NCI-H345 (cell line): ENCODE measurements around the gene CALR.
"Not testable (repeated sequence)": the region's sequence is repeated elsewhere in the genome, so short reads cannot be mapped to it uniquely, and the experiment has no call there.

Experiments used
- DNase-seq: peaks from one replicate; lab custom pipeline; 2025; lab: John Stamatoyannopoulos, UW

CALR gene

DNA sequence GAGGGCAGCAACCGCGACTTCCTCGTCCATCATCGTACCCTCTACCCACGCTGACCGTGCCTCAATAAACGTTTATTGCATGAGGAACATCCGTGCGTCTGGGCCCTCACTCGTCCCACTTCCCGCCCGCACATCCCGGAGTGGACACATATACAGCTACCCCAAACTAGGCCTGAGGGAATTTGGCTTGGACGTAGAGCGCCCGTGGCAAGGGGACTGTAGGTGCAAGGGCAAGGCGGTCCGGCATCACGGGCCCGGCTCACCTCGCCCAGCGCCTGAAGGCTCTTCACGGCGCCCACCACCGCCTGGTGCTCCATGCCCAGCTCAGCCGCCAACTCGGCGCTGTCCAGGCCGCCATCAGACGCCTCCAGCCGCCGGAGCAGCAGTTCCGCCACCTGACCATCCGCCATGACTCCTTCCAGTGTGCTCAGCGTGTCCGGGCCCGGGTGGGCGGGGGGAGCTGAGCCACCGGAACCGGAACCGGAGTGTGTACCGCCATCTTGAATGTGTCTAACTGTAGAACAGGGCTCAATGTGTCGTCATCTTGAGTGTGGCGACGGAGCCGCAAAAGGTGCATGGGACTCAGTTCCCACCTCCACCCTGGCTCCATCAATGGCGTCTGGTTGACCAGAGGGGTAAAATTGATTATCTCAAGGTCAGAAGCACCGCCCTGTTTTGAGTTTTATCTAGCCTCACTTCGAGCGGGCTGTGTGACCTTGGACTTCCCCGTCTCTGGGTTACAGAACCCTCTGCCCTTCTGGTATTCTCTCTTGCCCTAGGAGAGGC, 4.9 kb upstream of the CALR start, which contains the start of gene FARSA:
Gene FARSA (minus strand): TSS at position 425 of the 786 bp plus-strand sequence. CDS start 15 bp downstream, at position 410.
- peak; percentile 59 for DNase-seq

DNA sequence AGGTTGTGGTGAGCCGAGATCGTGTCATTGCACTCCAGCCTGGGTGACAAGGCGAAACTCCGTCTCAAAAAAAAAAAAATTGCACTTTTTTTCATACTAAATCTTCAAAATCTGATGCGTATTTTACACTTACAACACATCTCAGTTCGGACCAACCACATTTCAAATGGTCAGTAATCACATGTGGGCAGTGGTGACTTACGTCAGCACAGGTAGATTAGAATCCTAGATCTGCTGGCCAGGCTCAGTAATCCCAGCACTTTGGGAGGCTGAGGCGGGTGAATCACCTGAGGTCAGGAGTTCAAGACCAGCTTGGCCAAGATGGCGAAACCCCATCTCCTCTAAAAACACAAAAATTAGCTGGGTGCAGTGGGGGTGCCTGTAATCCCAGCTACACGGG, 3.3 kb upstream of the CALR start:
- no peak for DNase-seq

DNA sequence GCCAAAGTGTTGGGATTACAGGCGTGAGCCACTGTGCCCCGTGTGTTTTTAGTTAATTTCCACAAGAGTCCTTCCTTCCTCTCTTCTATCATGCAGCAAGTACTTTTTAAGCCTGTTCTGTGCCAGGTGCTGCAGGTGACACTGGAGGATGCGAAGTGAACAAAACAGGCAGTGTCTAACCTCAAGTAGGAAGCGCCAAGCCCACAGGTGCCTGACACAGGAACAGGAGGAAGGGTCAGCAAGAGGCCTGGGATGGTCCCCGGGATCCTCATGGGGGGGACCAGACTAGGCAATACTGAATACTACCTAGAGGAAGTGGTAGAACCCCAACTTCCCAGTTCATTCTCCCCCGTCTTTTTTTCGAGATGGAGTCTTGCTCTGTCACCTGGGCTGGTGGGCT, 1.8 kb upstream of the CALR start:
- no peak for DNase-seq

DNA sequence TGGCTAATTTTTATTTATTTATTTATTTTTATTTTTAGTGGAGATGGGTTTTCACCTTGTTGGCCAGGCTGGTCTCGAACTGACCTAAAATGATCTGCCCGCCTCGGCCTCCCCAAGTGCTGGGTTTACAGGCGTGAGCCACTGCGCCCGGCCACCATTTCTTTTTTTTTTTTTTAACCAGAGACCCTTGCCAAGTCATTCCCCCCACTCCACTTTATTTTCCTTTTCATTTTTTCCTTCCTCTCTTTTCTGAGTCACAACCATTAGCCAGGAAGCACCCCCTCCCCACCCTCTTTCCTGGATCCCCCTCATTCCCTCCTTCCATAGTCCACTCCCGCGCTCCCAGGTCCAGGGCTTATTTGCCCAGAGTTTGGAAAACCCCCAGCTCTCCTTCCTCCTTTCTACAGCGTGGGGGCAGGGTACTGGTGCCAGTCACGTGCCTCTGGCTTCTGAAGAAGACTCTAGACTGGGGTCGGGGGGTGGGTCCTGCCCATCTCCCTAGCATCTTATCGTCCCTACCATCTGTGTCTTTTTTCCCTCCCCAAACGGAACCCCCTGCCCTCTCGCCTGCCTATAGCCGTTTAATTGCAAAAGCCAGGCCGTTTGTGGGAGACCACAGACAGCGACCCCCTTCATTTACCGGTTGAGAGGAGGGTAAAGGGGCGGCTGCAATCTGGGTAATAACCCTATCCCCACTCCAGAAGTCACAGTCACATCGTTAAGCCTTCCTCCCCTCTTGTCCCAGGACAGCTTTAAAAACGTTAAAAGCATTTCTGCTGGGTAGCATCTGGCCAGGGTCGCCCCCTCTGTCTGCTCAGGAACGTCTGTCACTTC, 1.1 kb upstream of the CALR start:
- no peak for DNase-seq

DNA sequence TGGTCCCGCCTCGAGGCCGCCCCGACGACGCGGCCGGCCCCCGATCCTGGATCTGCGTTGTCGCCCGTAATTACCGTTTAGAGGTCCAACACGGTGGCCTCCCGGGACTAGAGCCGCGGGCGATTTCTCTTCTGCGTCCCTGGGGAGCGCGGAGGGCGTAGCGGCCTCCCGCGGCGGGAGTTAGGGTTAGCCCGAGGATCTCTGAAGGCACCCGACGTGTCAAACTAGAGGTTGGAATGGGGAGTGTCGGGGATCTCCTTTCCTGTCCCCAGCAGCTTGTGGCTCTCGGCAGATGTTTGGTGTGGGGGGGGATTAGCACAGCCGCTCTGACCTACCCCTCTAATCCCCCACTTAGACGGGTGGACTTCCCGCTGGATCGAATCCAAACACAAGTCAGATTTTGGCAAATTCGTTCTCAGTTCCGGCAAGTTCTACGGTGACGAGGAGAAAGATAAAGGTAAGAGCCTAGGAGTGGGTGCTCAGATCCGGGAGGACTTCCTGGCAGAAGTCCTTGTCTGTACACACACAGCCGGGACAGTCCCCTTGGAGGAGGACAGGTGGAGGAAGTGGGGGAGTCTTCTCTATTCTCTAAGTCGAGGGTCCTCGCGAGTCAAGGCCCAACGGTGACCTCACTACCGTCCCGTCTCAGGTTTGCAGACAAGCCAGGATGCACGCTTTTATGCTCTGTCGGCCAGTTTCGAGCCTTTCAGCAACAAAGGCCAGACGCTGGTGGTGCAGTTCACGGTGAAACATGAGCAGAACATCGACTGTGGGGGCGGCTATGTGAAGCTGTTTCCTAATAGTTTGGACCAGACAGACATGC, 581 bp downstream of the CALR start:
- DNase-seq, result no peak

DNA sequence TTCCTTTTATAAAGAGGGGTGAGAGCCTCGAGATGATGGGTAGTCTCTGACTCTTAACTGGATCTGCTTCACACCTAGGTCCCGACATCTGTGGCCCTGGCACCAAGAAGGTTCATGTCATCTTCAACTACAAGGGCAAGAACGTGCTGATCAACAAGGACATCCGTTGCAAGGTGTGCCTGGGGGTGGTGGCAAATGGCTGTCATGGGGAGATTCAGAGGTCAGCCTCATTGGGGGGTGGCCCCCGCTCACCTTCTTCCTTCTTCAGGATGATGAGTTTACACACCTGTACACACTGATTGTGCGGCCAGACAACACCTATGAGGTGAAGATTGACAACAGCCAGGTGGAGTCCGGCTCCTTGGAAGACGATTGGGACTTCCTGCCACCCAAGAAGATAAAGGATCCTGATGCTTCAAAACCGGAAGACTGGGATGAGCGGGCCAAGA, 1.6 kb downstream of the CALR start:
- DNase-seq, result no peak

DNA sequence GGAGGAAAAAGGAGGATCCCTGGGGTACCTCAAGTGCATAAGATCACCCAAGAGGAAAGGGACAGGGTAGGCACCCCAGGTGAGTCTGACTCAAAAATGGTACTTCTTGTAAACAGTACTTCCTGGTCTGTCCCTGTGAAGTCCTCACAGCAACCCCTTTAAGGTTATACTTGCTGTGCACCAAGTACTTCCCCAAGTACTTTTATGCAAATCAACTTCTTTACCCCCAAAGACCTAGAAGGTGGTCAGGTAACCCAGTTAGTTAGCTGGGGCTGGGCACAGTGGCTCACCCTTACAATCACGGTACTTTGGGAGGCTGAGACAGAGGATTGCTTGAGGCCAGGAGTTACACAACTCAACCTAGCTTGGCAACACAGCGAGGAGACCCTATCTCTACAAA, 2.5 kb downstream of the CALR start:
- no peak for DNase-seq

DNA sequence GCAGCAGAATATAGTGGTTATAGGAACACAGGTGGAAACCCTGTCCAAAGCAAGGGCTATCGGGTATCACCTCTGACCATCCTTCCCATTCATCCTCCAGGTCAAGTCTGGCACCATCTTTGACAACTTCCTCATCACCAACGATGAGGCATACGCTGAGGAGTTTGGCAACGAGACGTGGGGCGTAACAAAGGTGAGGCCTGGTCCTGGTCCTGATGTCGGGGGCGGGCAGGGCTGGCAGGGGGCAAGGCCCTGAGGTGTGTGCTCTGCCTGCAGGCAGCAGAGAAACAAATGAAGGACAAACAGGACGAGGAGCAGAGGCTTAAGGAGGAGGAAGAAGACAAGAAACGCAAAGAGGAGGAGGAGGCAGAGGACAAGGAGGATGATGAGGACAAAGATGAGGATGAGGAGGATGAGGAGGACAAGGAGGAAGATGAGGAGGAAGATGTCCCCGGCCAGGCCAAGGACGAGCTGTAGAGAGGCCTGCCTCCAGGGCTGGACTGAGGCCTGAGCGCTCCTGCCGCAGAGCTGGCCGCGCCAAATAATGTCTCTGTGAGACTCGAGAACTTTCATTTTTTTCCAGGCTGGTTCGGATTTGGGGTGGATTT, 5.1 kb downstream of the CALR start:
- DNase-seq, result no peak

DNA sequence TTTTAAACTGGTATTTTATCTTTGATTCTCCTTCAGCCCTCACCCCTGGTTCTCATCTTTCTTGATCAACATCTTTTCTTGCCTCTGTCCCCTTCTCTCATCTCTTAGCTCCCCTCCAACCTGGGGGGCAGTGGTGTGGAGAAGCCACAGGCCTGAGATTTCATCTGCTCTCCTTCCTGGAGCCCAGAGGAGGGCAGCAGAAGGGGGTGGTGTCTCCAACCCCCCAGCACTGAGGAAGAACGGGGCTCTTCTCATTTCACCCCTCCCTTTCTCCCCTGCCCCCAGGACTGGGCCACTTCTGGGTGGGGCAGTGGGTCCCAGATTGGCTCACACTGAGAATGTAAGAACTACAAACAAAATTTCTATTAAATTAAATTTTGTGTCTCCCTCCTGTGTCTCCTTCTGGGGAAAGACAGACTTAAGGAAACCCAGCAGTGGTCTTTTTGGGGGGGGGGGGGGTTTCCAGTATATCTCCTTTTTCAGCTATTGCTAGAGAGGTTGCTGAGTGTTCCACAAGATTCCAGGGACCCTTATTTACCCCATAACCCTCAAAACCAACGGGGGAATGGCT, 5.8 kb downstream of the CALR start:
- no peak for DNase-seq

DNA sequence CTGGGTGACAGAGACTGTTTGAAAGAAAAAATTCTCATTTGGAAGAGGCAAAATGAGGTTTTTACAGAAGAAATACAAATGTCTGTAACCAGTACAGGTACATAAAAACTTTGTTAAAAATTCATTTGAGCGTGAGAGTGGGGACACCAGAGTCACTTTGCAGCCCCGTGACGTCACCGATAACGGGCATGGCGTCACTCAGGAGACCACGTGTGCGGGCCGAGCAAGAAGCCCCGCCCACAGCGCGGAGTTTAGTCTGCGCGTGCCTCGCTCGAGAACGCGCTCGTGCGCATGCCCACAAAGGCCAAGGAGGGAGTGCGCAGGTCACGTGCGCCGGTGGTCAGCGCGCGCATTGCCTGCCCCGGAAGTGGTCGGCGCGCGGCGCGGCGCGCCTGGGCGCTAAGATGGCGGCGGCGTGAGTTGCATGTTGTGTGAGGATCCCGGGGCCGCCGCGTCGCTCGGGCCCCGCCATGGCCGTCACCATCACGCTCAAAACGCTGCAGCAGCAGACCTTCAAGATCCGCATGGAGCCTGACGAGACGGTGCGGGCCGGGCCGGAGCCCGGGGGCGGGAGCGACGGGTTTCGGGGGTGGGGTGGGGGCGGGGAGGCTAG, 7.2 kb downstream of the CALR start, which contains the start of gene RAD23A:
Gene RAD23A (plus strand): TSS at position 384 of the 613 bp plus-strand sequence. CDS start 87 bp downstream, at position 471.
- peak; percentile 86 for DNase-seq

DNA sequence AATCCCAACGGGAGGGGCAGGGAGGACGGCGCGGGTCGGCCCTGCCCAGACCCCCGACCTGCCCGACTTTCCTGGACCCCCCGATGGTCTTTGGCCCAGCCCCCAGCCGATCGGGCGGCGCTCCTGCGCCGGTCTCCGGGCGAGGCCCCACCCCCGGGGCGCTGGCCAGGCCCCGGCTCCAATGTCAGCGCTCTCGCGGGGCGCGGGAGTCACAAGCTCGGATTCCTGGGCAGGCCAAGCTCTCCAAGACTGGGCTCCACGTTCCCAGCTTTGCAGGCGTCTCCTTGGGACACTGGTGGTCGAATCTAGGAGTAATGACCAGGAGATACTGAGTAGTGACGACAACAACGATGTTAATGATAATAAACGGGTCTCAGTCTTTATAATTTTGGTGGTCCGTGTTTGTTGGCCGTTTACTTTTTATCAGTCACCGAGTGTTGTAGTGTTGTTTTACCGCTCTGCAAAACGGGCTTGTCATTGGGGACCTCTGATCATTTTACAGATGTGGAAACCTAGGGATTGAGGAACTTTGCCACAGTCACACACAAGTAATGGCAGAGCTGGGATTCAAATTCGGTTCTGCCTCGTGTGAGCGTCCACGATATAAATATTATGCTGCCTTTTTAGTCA, 7.8 kb downstream of the CALR start:
- no peak for DNase-seq

DNA sequence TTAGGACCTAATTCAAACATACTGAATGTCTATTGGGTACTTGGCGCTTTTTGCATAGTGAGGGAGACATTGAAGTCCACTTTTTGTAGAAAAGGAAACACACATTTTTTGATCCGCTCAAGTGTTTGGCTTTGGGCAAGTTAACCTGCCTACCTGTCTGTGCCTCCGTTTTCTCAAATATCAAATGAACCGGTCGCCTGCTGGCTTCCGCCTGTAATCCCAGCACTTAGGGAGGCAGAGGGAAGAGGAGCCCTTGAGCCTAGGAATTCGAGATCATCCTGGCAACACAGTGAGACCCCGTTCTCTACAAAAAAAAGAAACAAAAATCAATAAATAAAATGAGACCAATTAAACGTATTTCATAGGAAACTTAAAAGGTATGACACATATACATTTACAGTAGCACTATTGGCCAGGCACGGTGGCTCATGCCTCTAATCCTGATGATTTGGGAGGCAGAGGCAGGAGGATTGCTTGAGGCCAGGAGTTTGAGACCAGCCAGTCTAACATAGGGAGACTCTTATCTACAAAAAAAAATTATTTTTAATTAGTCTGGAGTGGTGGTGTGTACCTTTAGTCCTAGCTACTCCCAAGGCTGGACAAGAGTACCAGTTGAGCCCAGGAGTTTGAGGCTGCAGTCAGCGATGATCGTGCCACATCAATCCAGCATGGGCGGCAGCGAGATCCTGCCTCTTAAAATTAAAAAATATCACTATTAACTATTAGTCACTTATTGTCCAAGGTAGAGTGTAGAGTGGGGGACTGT, 8.5 kb downstream of the CALR start:
- no peak for DNase-seq

DNA sequence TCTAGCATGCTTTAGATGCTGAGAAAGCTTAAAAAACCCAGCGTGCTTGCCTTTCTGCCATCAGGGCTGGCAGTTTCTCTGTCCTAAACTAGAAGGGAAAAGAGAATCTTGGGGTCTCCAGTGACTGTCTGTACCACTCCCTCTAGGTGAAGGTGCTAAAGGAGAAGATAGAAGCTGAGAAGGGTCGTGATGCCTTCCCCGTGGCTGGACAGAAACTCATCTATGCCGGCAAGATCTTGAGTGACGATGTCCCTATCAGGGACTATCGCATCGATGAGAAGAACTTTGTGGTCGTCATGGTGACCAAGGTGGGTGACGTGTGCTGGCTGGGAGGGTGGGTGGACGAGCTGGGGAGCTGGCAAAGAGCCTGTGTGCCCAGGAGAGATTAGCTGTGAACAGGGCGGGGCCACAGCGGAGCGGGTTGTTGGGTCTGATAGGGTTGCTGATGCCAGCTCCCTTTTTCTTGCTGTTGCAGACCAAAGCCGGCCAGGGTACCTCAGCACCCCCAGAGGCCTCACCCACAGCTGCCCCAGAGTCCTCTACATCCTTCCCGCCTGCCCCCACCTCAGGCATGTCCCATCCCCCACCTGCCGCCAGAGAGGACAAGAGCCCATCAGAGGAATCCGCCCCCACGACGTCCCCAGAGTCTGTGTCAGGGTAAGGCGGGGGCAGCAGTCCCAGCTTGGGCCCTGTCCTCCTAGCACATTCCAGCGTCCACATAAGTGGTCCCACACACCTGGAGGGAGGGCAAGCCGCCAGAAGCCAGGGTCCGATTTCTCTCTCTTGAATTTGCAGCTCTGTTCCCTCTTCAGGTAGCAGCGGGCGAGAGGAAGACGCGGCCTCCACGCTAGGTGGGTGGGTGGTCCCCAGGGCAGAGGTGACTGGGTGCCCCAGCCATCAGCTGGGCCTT, 9.5 kb downstream of the CALR start:
- DNase-seq, result no peak

DNA sequence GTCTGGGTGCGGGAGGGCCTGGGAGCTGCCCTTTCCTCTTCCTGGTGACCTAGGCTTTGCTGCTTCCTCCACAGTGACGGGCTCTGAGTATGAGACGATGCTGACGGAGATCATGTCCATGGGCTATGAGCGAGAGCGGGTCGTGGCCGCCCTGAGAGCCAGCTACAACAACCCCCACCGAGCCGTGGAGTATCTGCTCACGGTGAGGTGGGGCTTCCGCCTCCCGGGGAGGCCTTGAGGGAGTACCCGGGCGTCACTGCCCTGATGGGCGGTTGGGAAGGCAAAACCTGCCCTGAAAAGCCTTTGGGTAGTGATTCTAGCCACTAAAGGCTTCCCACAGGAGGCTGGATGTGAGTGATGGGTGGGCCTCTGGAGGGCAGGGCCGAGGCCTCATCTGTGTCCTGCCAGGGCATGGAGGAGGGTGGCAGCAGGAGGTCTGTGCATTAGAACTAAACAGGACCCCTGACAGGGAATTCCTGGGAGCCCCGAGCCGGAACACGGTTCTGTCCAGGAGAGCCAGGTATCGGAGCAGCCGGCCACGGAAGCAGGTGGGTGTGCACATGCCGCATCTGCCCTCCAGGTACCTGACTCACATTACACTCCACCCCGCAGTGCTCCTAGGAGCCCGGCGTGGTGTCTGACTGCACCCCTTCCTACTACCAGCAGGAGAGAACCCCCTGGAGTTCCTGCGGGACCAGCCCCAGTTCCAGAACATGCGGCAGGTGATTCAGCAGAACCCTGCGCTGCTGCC, 10.4 kb downstream of the CALR start:
- no peak for DNase-seq

DNA sequence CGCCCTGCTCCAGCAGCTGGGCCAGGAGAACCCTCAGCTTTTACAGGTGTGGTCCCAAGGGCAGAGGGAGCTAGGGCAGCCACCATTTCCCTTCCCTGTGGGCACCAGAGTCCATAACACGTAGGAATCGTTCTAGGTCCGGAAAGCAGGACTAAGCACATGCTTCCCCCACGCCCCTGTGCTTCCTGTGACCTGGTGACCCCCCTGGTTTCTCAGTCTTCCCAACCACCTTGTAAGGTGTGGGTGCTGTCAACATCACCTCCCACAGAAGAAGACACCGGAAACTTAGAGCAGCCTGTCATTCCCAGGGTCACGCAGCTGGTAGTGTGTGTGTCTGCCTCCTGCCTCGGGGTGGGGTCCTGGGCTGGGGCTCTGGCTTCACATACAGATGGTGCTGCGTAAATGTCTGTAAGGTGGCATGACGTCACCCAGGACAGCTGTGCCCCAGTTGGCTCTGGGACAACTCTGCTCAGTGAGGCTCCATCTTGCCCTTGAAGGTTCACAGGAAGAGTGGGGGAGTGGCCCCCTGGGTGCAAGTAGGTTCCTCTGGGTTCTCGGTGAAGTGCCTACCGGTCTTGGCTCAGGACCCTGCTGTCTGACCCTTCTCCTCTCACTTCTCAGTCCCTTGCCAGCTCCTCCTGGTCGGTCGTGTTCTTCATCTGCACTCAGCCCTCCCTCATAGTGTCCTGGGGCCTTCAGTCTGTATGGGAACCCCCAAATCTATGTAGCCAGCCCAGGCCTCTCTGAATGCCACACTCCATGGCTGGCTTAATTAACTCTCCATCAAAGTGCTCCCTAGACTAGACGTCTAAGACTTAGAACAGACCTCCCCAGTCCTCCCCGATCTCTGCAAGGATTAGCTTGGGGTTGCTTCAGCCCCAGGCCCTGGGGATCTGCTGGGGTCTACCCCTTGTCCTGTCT, 11.2 kb downstream of the CALR start:
- DNase-seq, result no peak

DNA sequence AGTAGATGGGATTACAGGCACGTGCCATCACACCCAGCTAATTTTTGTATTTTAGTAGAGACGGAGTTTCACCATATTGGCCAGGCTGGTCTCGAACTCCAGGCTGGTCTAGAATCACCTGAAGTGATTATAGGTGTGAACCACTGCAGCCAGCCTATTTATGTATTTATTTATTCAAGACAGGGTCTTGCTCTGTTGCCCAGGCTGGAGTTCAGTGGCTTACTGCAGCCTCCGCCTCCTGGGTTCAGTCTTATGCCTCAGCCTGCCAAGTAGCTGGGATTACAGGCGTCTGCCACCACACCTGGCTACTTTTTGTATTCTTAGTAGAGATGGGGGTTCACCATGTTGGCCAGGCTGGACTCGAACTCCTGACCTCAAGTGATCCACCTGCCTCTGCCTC, 13.6 kb downstream of the CALR start:
- DNase-seq, result not testable (repeated sequence)
